GM23338 (cell line): ENCODE data around the gene ABHD18. TPM values are rescaled to one million over a fixed set of nuclear protein-coding genes. Genes with fewer than 3 reads are reported as not detected.

ENCODE experiments used
- ATAC-seq: fragments of 200-7000 bp; cut with Tn5 transposase; 3 replicates; pipeline ENCODE4 v1.9.1; 2020
- DNase-seq: peaks from one replicate; pipeline ENCODE4 v3.0.0-alpha.2; 2015; ENCODE audit warnings: low spot score
- H2AFZ ChIP-seq: fragments of 200-600 bp; sonication (generic); 2 replicates; pipeline ENCODE4 v1.8.0; 2016; ENCODE audit warnings: antibody characterized with exemption, mild to moderate bottlenecking, moderate library complexity
- H3F3A ChIP-seq: fragments of 200-600 bp; sonication (generic); replicated peaks from 2 replicates; pipeline ENCODE4 v1.8.0; 2017; ENCODE audit warnings: antibody characterized with exemption, mixed run types, low read depth
- H3K27ac ChIP-seq: fragments of 200-600 bp; sonication (generic); 2 replicates; pipeline ENCODE4 v1.6.1; 2016; ENCODE audit warnings: low read depth
- H3K27me3 ChIP-seq: fragments of 200-600 bp; sonication (generic); 2 replicates; pipeline ENCODE4 v1.8.0; 2016; ENCODE audit warnings: mild to moderate bottlenecking, mixed run types, moderate library complexity; ENCODE audit not compliant: insufficient read depth
- H3K36me3 ChIP-seq: fragments of 200-600 bp; sonication (generic); 2 replicates; pipeline ENCODE4 v1.8.0; 2016; ENCODE audit warnings: mild to moderate bottlenecking; ENCODE audit not compliant: insufficient read depth
- H3K4me1 ChIP-seq: fragments of 200-600 bp; sonication (generic); 2 replicates; pipeline ENCODE4 v1.8.0; 2016; ENCODE audit warnings: mild to moderate bottlenecking, moderate library complexity; ENCODE audit not compliant: insufficient read depth
- H3K4me2 ChIP-seq: fragments of 200-600 bp; sonication (generic); 2 replicates; pipeline ENCODE4 v1.7.1; 2017; ENCODE audit warnings: mixed run types
- H3K4me3 ChIP-seq: fragments of 200-600 bp; sonication (generic); 2 replicates; pipeline ENCODE4 v1.6.1; 2016; ENCODE audit warnings: mixed run types
- H3K79me2 ChIP-seq: fragments of 200-600 bp; sonication (generic); replicated peaks from 2 replicates; pipeline ENCODE4 v1.8.0; 2017; ENCODE audit warnings: mild to moderate bottlenecking; ENCODE audit not compliant: insufficient read depth
- H3K9me2 ChIP-seq: fragments of 200-600 bp; sonication (generic); 2 replicates; pipeline ENCODE4 v1.8.0; 2017; ENCODE audit not compliant: insufficient read depth
- H4K20me1 ChIP-seq: fragments of 200-600 bp; sonication (generic); replicated peaks from 2 replicates; pipeline ENCODE4 v1.8.0; 2017; ENCODE audit warnings: mild to moderate bottlenecking; ENCODE audit not compliant: insufficient read depth
- H3K27ac Mint-ChIP-seq: 2 replicates; pipeline ENCODE4 v1.8.0; 2020; ENCODE audit warnings: inconsistent platforms, mild to moderate bottlenecking, moderate library complexity, mixed read lengths
- H3K27me3 Mint-ChIP-seq: 3 replicates; pipeline ENCODE4 v1.8.0; 2022; ENCODE audit warnings: low read depth, mild to moderate bottlenecking, moderate library complexity, mixed read lengths, inconsistent platforms; ENCODE audit not compliant: insufficient read depth, poor library complexity
- H3K36me3 Mint-ChIP-seq: 3 replicates; pipeline ENCODE4 v1.8.0; 2021; ENCODE audit warnings: low read depth, mild to moderate bottlenecking, inconsistent platforms, moderate library complexity, mixed read lengths
- H3K4me1 Mint-ChIP-seq: 3 replicates; pipeline ENCODE4 v1.8.0; 2020; ENCODE audit warnings: mild to moderate bottlenecking, inconsistent platforms, mixed read lengths
- H3K4me3 Mint-ChIP-seq: 3 replicates; pipeline ENCODE4 v1.8.0; 2021; ENCODE audit warnings: moderate library complexity, mild to moderate bottlenecking, inconsistent platforms, mixed read lengths
- H3K9me3 Mint-ChIP-seq: 3 replicates; pipeline ENCODE4 v1.8.0; 2020; ENCODE audit warnings: moderate library complexity, mild to moderate bottlenecking, inconsistent platforms, mixed read lengths
- CREB1 ChIP-seq: fragments of 250-450 bp; sonication (Bioruptor Pico); IDR thresholded peaks from 2 replicates; pipeline ENCODE4 v1.5.0; 2020; ENCODE audit warnings: low read depth, mild to moderate bottlenecking, moderate library complexity
- CTCF ChIP-seq, 2 experiments: fragments of 200-600 bp in 1 of 2; sonication (generic) in 1 of 2; conservative IDR thresholded peaks; 2 replicates each; pipeline versions ENCODE4 v1.5.1 to v1.6.1; 2016 to 2017; ENCODE audit warnings: antibody characterized with exemption in 2 of 2, low read depth in 2 of 2, mild to moderate bottlenecking in 2 of 2, moderate library complexity in 1 of 2
- ETS1 ChIP-seq: IDR thresholded peaks from 2 replicates; pipeline ENCODE4 v1.6.1; 2016; ENCODE audit warnings: antibody characterized with exemption
- EZH2 ChIP-seq: fragments of 200-600 bp; sonication (generic); IDR thresholded peaks from one replicate; pipeline ENCODE4 v1.8.0; 2017; ENCODE audit warnings: antibody characterized with exemption, mild to moderate bottlenecking, low read depth; ENCODE audit not compliant: unreplicated experiment
- EZH2phosphoT487 ChIP-seq: fragments of 200-600 bp; sonication (generic); IDR thresholded peaks from one replicate; pipeline ENCODE4 v1.8.1; 2018; ENCODE audit warnings: antibody characterized with exemption; ENCODE audit not compliant: unreplicated experiment
- JUNB ChIP-seq: IDR thresholded peaks from one replicate; pipeline ENCODE4 v1.6.1; 2016; ENCODE audit warnings: antibody characterized with exemption; ENCODE audit not compliant: unreplicated experiment
- NANOG ChIP-seq: IDR thresholded peaks from 2 replicates; pipeline ENCODE4 v1.6.1; 2016; ENCODE audit warnings: antibody characterized with exemption, borderline replicate concordance
- POLR2AphosphoS5 ChIP-seq: IDR thresholded peaks from 2 replicates; pipeline ENCODE4 v1.6.1; 2016; ENCODE audit warnings: antibody characterized with exemption, low read depth
- REST ChIP-seq: IDR thresholded peaks from one replicate; pipeline ENCODE4 v1.6.1; 2018; ENCODE audit warnings: antibody characterized with exemption; ENCODE audit not compliant: unreplicated experiment
- STAT1 ChIP-seq: IDR thresholded peaks from one replicate; pipeline ENCODE4 v1.6.1; 2016; ENCODE audit warnings: antibody characterized with exemption; ENCODE audit not compliant: unreplicated experiment
- ZNF331 ChIP-seq: fragments of 250-450 bp; sonication (Bioruptor Pico); IDR thresholded peaks from 2 replicates; pipeline ENCODE4 v1.5.0; 2020; ENCODE audit warnings: low read depth, mild to moderate bottlenecking, moderate library complexity
- polyA plus RNA-seq: library from polyadenylated mRNA; unstranded; fragments of >200 nt; fragmentation: Nextera tagmentation; extraction: Ambion mirVana; gene quantifications from 2 replicates; pipeline ENCODE4 v1.2.1, GENCODE V29; 2016
- total RNA-seq: library from RNA; depleted of rRNA; stranded (reverse); fragments of >200 nt; shearing (Covaris generic); gene quantifications from 2 replicates; pipeline ENCODE4 v1.2.3, GENCODE V29; 2014

ABHD18 gene
- total and polyA plus RNA-seq, 2 experiments from 2014 or later: 7.2 to 18.6 TPM

- Mint-ChIP-seq H3K36me3 (peaks cover 14% of the 10 kb centered on the region), H3K4me3 (no peak overlapping the region), H3K27ac (no peak overlapping the region), H3K4me1 (no peaks in the 10 kb centered on the region), H3K9me3 (peaks cover 4% of the 10 kb centered on the region; the same call in 1 of the 3 replicates), H3K27me3 (peaks cover 5% of the 10 kb centered on the region)
- H4K20me1 ChIP-seq: no peaks in the 10 kb centered on the region
- no peak for TF ChIP-seq REST
- no peak for TF ChIP-seq JUNB
- TF ChIP-seq NANOG: no peak
- TF ChIP-seq STAT1: no peak
- no peak for TF ChIP-seq CREB1 (CRISPR knock-in tag)
- no peak for TF ChIP-seq ETS1
- TF ChIP-seq EZH2phosphoT487: no peak
- no peak for TF ChIP-seq ZNF331
- no peak for TF ChIP-seq EZH2
- no peaks in the 10 kb centered on the region for H3K79me2 ChIP-seq
- no peak overlapping the region for H3K27ac ChIP-seq
- DNase-seq (no peak), ATAC-seq (no peak)
- H3K4me2 ChIP-seq: no peak overlapping the region
- no peak overlapping the region for H2AFZ ChIP-seq
- no peak overlapping the region for H3K4me3 ChIP-seq
- H3K27me3 ChIP-seq: no peaks in the 10 kb centered on the region
- H3K36me3 ChIP-seq: no peaks in the 10 kb centered on the region
- no peaks in the 10 kb centered on the region for H3F3A ChIP-seq
- no peaks in the 10 kb centered on the region for H3K9me2 ChIP-seq
- no peaks in the 10 kb centered on the region for H3K4me1 ChIP-seq
These were observed 64.7 kb downstream of the ABHD18 start for GRCh38 chr4:128029907-128030306.

- Histone ChIP-seq H3F3A (no peaks in the 10 kb centered on the region; the same call in 1 of the 2 replicates), H3K4me3 (no peak overlapping the region), H2AFZ (no peak overlapping the region), H3K27ac (no peak overlapping the region), H3K36me3 (no peaks in the 10 kb centered on the region), H4K20me1 (no peaks in the 10 kb centered on the region), H3K79me2 (no peaks in the 10 kb centered on the region), H3K4me2 (no peak overlapping the region), H3K9me2 (no peaks in the 10 kb centered on the region), H3K4me1 (no peaks in the 10 kb centered on the region), H3K27me3 (no peaks in the 10 kb centered on the region)
- Mint-ChIP-seq H3K4me1 (no peaks in the 10 kb centered on the region), H3K4me3 (no peak overlapping the region), H3K9me3 (no peaks in the 10 kb centered on the region), H3K27ac (no peak overlapping the region), H3K36me3 (peaks cover 6% of the 10 kb centered on the region; the same call in 1 of the 3 replicates), H3K27me3 (peaks cover 1% of the 10 kb centered on the region)
- DNase-seq (no peak), ATAC-seq (no peak)
- TF ChIP-seq CTCF (conservative IDR thresholded peaks at IDR 0.05; ENCODE audit: low read depth in 2 of 2): no peak
- no peak for TF ChIP-seq ETS1
- TF ChIP-seq JUNB: no peak
- TF ChIP-seq REST: no peak
- TF ChIP-seq EZH2: no peak
- TF ChIP-seq POLR2AphosphoS5: no peak
These were observed 66.7 kb downstream of the ABHD18 start for GRCh38 chr4:128031756-128032384.
